Gastrocnemius medialis (tissue), 4 donors: ENCODE results near the gene USP36. TPM values are rescaled to one million over a fixed set of nuclear protein-coding genes. Genes with fewer than 3 reads are reported as not detected.

Experiments
- ATAC-seq, 2 donors: fragments of 150-250 bp; one replicate each; pipeline ENCODE4 v1.9.1; 2016
- DNase-seq, 2 donors: peaks; one replicate each; pipeline ENCODE4 v3.0.0-alpha.2; 2019
- H3K27ac ChIP-seq, 4 donors: fragments of 200-600 bp; sonication (generic); 1 replicate in 1 of 4; 2 replicates in 3 of 4; pipeline ENCODE4 v1.5.1; 2016 to 2018; ENCODE audit warnings: mild to moderate bottlenecking in 2 of 4, moderate library complexity in 1 of 4
- H3K27me3 ChIP-seq, 3 donors: fragments of 200-600 bp; sonication (generic) in 2 of 3; 1 replicate in 1 of 3; 2 replicates in 2 of 3; pipeline versions ENCODE4 v1.5.1 to v1.6.0; 2016 to 2019; ENCODE audit warnings: mild to moderate bottlenecking in 1 of 3, moderate library complexity in 1 of 3
- H3K36me3 ChIP-seq, 2 donors: fragments of 200-600 bp; sonication (generic) in 1 of 2; one replicate each; pipeline ENCODE4 v1.5.1; 2017 to 2018
- H3K4me1 ChIP-seq, 2 donors: fragments of 200-600 bp; sonication (generic) in 1 of 2; one replicate each; pipeline ENCODE4 v1.5.1; 2016 to 2017; ENCODE audit warnings: mild to moderate bottlenecking in 2 of 2
- H3K4me3 ChIP-seq, 4 donors: fragments of 200-600 bp; sonication (generic) in 3 of 4; 1 replicate in 1 of 4; 2 replicates in 3 of 4; pipeline ENCODE4 v1.5.1; 2016 to 2019; ENCODE audit warnings: mild to moderate bottlenecking in 2 of 4
- H3K9me3 ChIP-seq, 3 donors: fragments of 200-600 bp; sonication (generic) in 2 of 3; 1 replicate in 1 of 3; 2 replicates in 2 of 3; pipeline ENCODE4 v1.5.1; 2016 to 2019
- POLR2A ChIP-seq, 2 donors: fragments of 450-650 bp; IDR thresholded peaks; one replicate each; pipeline ENCODE4 v1.6.1; 2017; ENCODE audit warnings: antibody characterized with exemption in 2 of 2, mild to moderate bottlenecking in 2 of 2, moderate library complexity in 2 of 2
- in situ Hi-C, 4 donors: fragments of 200-750 bp; cut with MboI; loops; one replicate each; pipeline versions ENCODE4 v1.15.0 to v1.8.0; 2017; ENCODE audit warnings: low sequenced_read_pairs in 4 of 4
- intact Hi-C: fragments of 100-400 bp; cut with DNase I; formaldehyde crosslinking; loops from one replicate; pipeline ENCODE4 v1.15.1; 2023; ENCODE audit warnings: low total_unique reads
- total RNA-seq, 4 donors: library from RNA; depleted of rRNA; stranded (reverse); fragments of >200 nt; gene quantifications; one replicate each; pipeline versions ENCODE4 v1.1.0 to v1.2.3, GENCODE V29; 2016
- TF ChIP-seq, protein P1 (sequence below), 5 experiments: fragments of 450-650 bp in 3 of 5; fragments of 200-600 bp in 2 of 5; sonication (generic) in 2 of 5; IDR thresholded peaks in 4 of 5; conservative IDR thresholded peaks in 1 of 5; 1 replicate in 4 of 5; 2 replicates in 1 of 5; pipeline ENCODE4 v1.5.1; 2016 to 2019; ENCODE audit warnings: antibody characterized with exemption in 5 of 5, mild to moderate bottlenecking in 3 of 5, moderate library complexity in 3 of 5

USP36 gene
- total RNA-seq, 4 donors from 2014 or later = 15.2 to 21.1 (median 20.0) TPM

DNA sequence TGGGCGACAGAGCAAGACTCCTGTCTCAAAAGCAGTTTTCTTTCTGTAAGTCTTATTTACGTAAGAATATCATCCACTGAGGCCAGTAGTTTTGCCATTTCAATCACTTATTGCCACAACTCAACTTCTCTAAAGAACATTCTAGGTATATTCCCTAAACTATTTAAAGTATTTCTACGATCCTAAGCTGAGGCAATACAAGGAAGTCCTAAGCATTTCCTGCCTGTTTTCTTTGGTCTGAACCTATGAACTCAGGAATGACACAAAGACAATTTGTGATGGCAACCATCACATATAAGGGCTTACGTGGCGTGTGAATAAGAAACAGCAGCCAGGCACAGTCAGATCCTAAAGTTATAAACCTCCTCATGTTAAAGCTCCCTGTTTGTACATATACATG is 14.2 kb downstream of the USP36 start:
- DNase-seq = no peak
- H3K4me1 ChIP-seq = no peaks in the 10 kb centered on the region
- no peak overlapping the region for H3K27ac ChIP-seq
- in situ Hi-C loops (no loop called here), intact Hi-C loops (no loop called here)
- H3K36me3 ChIP-seq = peaks cover 0 to 84% of the 10 kb centered on the region in 2 donors
- no peak overlapping the region for H3K4me3 ChIP-seq
- no peaks in the 10 kb centered on the region for H3K27me3 ChIP-seq
- TF ChIP-seq, protein P1, sequence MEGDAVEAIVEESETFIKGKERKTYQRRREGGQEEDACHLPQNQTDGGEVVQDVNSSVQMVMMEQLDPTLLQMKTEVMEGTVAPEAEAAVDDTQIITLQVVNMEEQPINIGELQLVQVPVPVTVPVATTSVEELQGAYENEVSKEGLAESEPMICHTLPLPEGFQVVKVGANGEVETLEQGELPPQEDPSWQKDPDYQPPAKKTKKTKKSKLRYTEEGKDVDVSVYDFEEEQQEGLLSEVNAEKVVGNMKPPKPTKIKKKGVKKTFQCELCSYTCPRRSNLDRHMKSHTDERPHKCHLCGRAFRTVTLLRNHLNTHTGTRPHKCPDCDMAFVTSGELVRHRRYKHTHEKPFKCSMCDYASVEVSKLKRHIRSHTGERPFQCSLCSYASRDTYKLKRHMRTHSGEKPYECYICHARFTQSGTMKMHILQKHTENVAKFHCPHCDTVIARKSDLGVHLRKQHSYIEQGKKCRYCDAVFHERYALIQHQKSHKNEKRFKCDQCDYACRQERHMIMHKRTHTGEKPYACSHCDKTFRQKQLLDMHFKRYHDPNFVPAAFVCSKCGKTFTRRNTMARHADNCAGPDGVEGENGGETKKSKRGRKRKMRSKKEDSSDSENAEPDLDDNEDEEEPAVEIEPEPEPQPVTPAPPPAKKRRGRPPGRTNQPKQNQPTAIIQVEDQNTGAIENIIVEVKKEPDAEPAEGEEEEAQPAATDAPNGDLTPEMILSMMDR (IDR thresholded peaks at IDR 0.05 in 4 of 5, conservative IDR thresholded peaks at IDR 0.05 in 1 of 5) = no peak
- no peak for TF ChIP-seq POLR2A (IDR thresholded peaks at IDR 0.05)
- ATAC-seq = no peak
- no peaks in the 10 kb centered on the region for H3K9me3 ChIP-seq

GRCh38 chr17:78825696-78826095 is 14.9 kb downstream of the USP36 start:
- no peaks in the 10 kb centered on the region for H3K4me1 ChIP-seq
- no peaks in the 10 kb centered on the region for H3K27me3 ChIP-seq
- H3K4me3 ChIP-seq = no peak overlapping the region
- H3K9me3 ChIP-seq = no peaks in the 10 kb centered on the region
- intact Hi-C loops (no loop called here), in situ Hi-C loops (no loop called here)
- TF ChIP-seq, protein P1 (IDR thresholded peaks at IDR 0.05 in 4 of 5, conservative IDR thresholded peaks at IDR 0.05 in 1 of 5) = no peak
- no peak for TF ChIP-seq POLR2A (IDR thresholded peaks at IDR 0.05)
- H3K36me3 ChIP-seq = peaks cover 0 to 86% of the 10 kb centered on the region in 2 donors
- DNase-seq = no peak
- no peak for ATAC-seq
- no peak overlapping the region for H3K27ac ChIP-seq

- ATAC-seq (no peak), DNase-seq (no peak)
- Histone ChIP-seq H3K36me3 (peaks cover 0 to 89% of the 10 kb centered on the region in 2 donors), H3K27ac (no peak overlapping the region), H3K27me3 (no peaks in the 10 kb centered on the region), H3K4me1 (no peaks in the 10 kb centered on the region), H3K9me3 (no peaks in the 10 kb centered on the region), H3K4me3 (no peak overlapping the region)
- in situ Hi-C loops (loop anchor here in 2 of 4 donors (25.0 kb wide), 1 partner anchor 337 kb away; no protein-coding TSS in a partner anchor), intact Hi-C loops (no loop called here)
- TF ChIP-seq POLR2A (IDR thresholded peaks at IDR 0.05) = no peak
- TF ChIP-seq, protein P1 (IDR thresholded peaks at IDR 0.05 in 4 of 5, conservative IDR thresholded peaks at IDR 0.05 in 1 of 5) = no peak
These were observed 16.4 kb downstream of the USP36 start for GRCh38 chr17:78824240-78824639.

DNA sequence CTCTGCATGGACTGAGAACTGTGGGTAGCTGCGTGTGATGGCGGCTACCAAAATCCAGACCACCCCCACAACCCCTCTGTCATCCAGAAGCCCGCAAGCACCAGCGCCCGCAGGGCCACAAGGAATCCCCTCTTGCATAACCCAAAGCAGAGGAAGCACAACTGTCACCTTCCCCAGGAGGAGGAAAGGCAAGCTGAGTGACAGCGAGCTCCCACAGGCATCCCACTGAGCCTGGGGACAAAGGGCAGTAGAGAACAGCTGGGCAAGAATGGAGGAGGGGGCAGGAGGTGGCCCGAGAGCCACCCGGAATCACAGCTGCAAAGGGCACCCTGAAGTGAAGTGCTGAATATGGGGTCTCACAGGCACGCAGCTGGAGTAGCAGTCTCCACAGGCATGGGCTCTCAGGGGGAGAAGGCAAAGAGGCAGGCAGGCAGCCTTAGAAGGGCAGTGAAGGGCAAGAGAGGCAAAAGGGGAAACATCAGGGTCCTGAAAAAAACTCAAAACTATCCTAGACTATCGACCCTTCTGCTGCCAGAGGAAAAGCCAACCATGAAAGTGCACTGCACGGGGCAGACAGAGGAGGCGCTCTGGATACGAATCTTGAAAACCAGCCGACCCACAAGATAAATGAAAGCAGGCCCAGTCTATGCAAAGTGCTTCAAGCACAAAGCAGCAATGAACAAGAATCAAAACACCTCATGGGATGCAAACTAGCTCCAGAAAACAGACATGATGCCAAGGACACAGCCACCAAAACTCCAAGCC is 17.1 kb downstream of the USP36 start:
- Histone ChIP-seq H3K36me3 (peaks cover 0 to 89% of the 10 kb centered on the region in 2 donors), H3K27ac (no peak overlapping the region), H3K4me1 (no peaks in the 10 kb centered on the region), H3K9me3 (no peaks in the 10 kb centered on the region), H3K4me3 (no peak overlapping the region), H3K27me3 (no peaks in the 10 kb centered on the region)
- intact Hi-C loops = no loop called here
- no peak for ATAC-seq
- no peak for DNase-seq
- in situ Hi-C loops = loop anchor here in 2 of 4 donors (25.0 kb wide), 1 partner anchor 336 kb away; no protein-coding TSS in a partner anchor
- TF ChIP-seq POLR2A (IDR thresholded peaks at IDR 0.05) = no peak
- TF ChIP-seq, protein P1 (IDR thresholded peaks at IDR 0.05 in 4 of 5, conservative IDR thresholded peaks at IDR 0.05 in 1 of 5) = no peak
